Measurements from ENCODE around the gene NXN. TPM values are rescaled to one million over a fixed set of nuclear protein-coding genes. Genes with fewer than 3 reads are reported as not detected.
"Not testable (repeated sequence)": the region's sequence is repeated elsewhere in the genome, so short reads cannot be mapped to it uniquely, and the experiment has no call there.

The NXN gene
- total RNA-seq, 2 donors from 2014 or later: 2.6 to 16.3 TPM

DNA sequence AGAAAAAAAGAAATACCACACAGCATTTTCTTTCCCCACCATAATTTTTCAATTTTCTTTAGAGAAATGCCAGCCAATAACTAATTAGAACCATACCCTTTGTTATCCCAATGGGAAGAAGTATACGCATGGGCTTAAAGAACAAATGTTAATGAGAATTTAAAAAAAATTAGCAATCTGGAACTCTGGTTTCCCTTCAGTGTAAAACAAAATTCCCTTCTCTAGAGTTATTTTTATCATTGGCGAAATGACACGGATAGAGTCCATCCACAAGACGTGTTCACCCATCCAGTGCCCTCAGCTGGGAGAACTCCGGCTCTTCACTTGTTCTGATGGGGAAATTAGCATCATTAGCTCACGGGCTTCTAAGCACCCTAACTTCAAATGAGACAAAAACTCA, 3.3 kb downstream of the NXN start:
- no peaks in the 10 kb centered on the region for H3K36me3 ChIP-seq
- H3K27me3 ChIP-seq: peaks cover 18% of the 10 kb centered on the region
- intact Hi-C loops (cut with DNase I): loop anchor here (10.0 kb wide), 1 partner anchor 102 kb away; no protein-coding TSS in a partner anchor
- no peaks in the 10 kb centered on the region for H3K9me3 ChIP-seq
- H3K4me3 ChIP-seq: no peak overlapping the region
- no peak overlapping the region for H3K9ac ChIP-seq (ENCODE audit: low read depth in 2 of 2, low read length in 2 of 2)
- H3K27ac ChIP-seq: no peak overlapping the region
- DNase-seq: no peak
- H3K4me1 ChIP-seq: no peaks in the 10 kb centered on the region
- TF ChIP-seq, protein P1, sequence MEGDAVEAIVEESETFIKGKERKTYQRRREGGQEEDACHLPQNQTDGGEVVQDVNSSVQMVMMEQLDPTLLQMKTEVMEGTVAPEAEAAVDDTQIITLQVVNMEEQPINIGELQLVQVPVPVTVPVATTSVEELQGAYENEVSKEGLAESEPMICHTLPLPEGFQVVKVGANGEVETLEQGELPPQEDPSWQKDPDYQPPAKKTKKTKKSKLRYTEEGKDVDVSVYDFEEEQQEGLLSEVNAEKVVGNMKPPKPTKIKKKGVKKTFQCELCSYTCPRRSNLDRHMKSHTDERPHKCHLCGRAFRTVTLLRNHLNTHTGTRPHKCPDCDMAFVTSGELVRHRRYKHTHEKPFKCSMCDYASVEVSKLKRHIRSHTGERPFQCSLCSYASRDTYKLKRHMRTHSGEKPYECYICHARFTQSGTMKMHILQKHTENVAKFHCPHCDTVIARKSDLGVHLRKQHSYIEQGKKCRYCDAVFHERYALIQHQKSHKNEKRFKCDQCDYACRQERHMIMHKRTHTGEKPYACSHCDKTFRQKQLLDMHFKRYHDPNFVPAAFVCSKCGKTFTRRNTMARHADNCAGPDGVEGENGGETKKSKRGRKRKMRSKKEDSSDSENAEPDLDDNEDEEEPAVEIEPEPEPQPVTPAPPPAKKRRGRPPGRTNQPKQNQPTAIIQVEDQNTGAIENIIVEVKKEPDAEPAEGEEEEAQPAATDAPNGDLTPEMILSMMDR (IDR thresholded peaks at IDR 0.05): no peak

DNA sequence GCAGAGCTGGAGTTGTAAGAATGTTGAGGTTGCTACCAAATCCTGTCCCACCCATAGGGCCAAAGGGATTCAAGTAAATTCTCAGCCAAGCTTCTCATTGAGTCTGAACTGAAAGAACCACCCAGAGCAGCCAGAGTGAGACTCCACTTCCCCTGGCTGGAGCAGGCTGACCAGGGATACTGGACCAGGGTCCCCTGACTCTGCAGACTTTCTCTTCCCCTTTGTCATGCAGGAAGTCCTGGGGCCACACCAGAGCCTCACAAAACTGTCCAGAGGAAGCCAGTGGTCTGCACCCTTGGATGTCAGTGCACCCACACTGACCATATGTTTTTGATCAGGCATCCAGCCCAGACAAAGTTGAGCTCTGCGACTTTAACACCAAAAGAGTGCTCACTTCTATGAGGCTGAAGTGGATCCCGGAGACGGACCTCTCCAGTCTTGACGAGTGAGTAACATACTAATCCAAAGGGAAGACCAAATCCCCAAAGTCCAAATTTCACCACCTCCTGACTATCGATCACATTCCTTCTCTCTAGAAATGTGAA, 4.1 kb downstream of the NXN start:
- H3K27me3 ChIP-seq: peaks cover 18% of the 10 kb centered on the region
- no peak overlapping the region for H3K4me3 ChIP-seq
- no peaks in the 10 kb centered on the region for H3K36me3 ChIP-seq
- intact Hi-C loops (cut with DNase I): loop anchor here (10.0 kb wide), 1 partner anchor 101 kb away; no protein-coding TSS in a partner anchor
- TF ChIP-seq, protein P1 (IDR thresholded peaks at IDR 0.05): no peak
- no peak for DNase-seq
- no peak overlapping the region for H3K27ac ChIP-seq
- H3K9ac ChIP-seq (ENCODE audit: low read depth in 2 of 2, low read length in 2 of 2): no peak overlapping the region
- H3K4me1 ChIP-seq: no peaks in the 10 kb centered on the region
- no peaks in the 10 kb centered on the region for H3K9me3 ChIP-seq

DNA sequence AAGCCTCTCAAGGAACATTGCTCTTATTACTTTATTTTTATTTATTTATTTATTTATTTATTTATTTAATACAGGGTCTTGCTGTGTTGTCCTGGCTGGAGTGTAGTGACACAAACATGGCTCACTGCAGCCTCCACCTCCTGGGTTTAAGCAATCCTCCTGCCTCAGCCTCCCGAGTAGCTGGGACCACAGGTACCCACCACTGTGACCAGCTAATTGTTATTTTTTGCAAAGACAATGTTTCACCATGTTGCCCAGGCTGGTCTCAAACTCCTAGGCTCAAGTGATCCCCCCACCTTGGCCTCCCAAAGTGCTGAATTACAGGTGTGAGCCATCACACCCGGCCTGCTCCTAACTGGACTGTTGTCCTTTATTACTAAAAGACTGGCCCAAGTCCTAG, 4.8 kb downstream of the NXN start:
- intact Hi-C loops (cut with DNase I): loop anchor here (10.0 kb wide), 1 partner anchor 100 kb away; no protein-coding TSS in a partner anchor
- H3K9me3 ChIP-seq; H3K4me1 ChIP-seq; DNase-seq; H3K36me3 ChIP-seq; H3K9ac ChIP-seq (ENCODE audit: low read depth in 2 of 2, low read length in 2 of 2); H3K4me3 ChIP-seq; H3K27ac ChIP-seq: not testable (repeated sequence)
- H3K27me3 ChIP-seq: peaks cover 18% of the 10 kb centered on the region

DNA sequence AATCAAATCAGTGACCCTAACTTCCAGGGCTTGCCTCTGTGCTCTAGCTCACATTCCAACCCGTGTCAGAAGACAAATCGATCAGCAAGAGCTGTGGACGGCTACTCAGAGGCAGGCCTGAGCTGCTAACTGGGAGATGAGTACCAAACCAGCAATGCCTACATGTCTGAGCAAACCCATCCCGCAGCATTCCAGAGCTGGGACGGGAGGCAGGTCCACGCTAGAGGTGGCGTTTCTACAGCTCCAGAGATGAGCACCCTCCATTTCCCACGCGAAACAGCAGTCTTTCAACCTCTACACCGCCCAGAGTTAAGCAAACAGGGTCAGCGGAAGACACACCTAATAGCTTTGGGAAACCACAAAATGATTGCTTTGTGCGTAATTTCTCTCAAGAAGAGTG, 6.5 kb downstream of the NXN start:
- H3K27ac ChIP-seq: no peak overlapping the region
- intact Hi-C loops (cut with DNase I): loop anchor here (10.0 kb wide), 1 partner anchor 98 kb away; no protein-coding TSS in a partner anchor

GRCh38 chr17:971861-972260, 7.7 kb downstream of the NXN start:
- H3K4me1 ChIP-seq; H3K27me3 ChIP-seq; H3K9ac ChIP-seq (ENCODE audit: low read depth in 2 of 2, low read length in 2 of 2); DNase-seq; H3K27ac ChIP-seq; H3K9me3 ChIP-seq; H3K36me3 ChIP-seq; H3K4me3 ChIP-seq: not testable (repeated sequence)
- intact Hi-C loops (cut with DNase I): loop anchor here (10.0 kb wide), 1 partner anchor 97 kb away; no protein-coding TSS in a partner anchor

More for the DNA sequence above, 6.5 kb downstream of the NXN start:
- Histone ChIP-seq H3K4me1 (no peaks in the 10 kb centered on the region), H3K27me3 (peaks cover 10% of the 10 kb centered on the region), H3K9ac (ENCODE audit: low read depth in 2 of 2, low read length in 2 of 2) (no peak overlapping the region), H3K4me3 (no peak overlapping the region), H3K9me3 (no peaks in the 10 kb centered on the region), H3K36me3 (no peaks in the 10 kb centered on the region)
- DNase-seq: no peak
- TF ChIP-seq, protein P1 (IDR thresholded peaks at IDR 0.05): no peak

- H3K4me3 ChIP-seq: no peak overlapping the region
- no peaks in the 10 kb centered on the region for H3K36me3 ChIP-seq
- DNase-seq: no peak
- TF ChIP-seq, protein P1 (IDR thresholded peaks at IDR 0.05): no peak
- H3K4me1 ChIP-seq: no peaks in the 10 kb centered on the region
- H3K9ac ChIP-seq (ENCODE audit: low read depth in 2 of 2, low read length in 2 of 2): no peak overlapping the region
- no peak overlapping the region for H3K27ac ChIP-seq
- no peaks in the 10 kb centered on the region for H3K9me3 ChIP-seq
- H3K27me3 ChIP-seq: no peaks in the 10 kb centered on the region
- intact Hi-C loops (cut with DNase I): loop anchor here (10.0 kb wide), 1 partner anchor 96 kb away; no protein-coding TSS in a partner anchor
Measured at GRCh38 chr17:970364-970763, 9.2 kb downstream of the NXN start.
